Skeletal muscle satellite cell (primary cell): ENCODE data around the gene DCLRE1C.
"Not testable (repeated sequence)": the region's sequence is repeated elsewhere in the genome, so short reads cannot be mapped to it uniquely, and the experiment has no call there.

Source experiments
- H3K27me3 ChIP-seq: 2 replicates; pipeline ENCODE4 v1.7.0; 2013; ENCODE audit warnings: low read length; ENCODE audit not compliant: control insufficient read depth, insufficient read depth
- H3K36me3 ChIP-seq: 2 replicates; pipeline ENCODE4 v1.7.0; 2013; ENCODE audit warnings: mild to moderate bottlenecking, control low read depth, low read length; ENCODE audit not compliant: insufficient read depth
- H3K4me1 ChIP-seq: 2 replicates; pipeline ENCODE4 v1.7.0; 2013; ENCODE audit warnings: low read length; ENCODE audit not compliant: control insufficient read depth, insufficient read depth
- H3K4me2 ChIP-seq: 2 replicates; pipeline ENCODE4 v1.7.0; 2013; ENCODE audit warnings: mild to moderate bottlenecking, low read length
- H3K4me3 ChIP-seq: 2 replicates; pipeline ENCODE4 v1.7.0; 2013; ENCODE audit warnings: low read length
- H3K9ac ChIP-seq: 2 replicates; pipeline ENCODE4 v1.7.0; 2013; ENCODE audit warnings: mild to moderate bottlenecking, low read depth, low read length, moderate library complexity
- H3K9me3 ChIP-seq: replicated peaks from 2 replicates; pipeline ENCODE4 v1.7.0; 2013; ENCODE audit warnings: mild to moderate bottlenecking, control low read depth, low read length

The DCLRE1C gene

GRCh38 chr10:14878266-14879123 is 75.4 kb downstream of the DCLRE1C start, which contains the start of gene SUV39H2:
Gene SUV39H2, plus strand, starts transcription at chr10:14878866. Its CDS starts 23 bp downstream, at chr10:14878889.
- Histone ChIP-seq H3K4me3 (peak within 1 kb of the TSS; percentile 100), H3K4me2 (peak within 1 kb of the TSS; percentile 97), H3K4me1 (peaks cover 22% of the 10 kb centered on the region), H3K36me3 (peaks cover 4% of the 10 kb centered on the region), H3K9ac (peak within 1 kb of the TSS; percentile 99), H3K27me3 (no peaks in the 10 kb centered on the region), H3K9me3 (no peaks in the 10 kb centered on the region)

DNA sequence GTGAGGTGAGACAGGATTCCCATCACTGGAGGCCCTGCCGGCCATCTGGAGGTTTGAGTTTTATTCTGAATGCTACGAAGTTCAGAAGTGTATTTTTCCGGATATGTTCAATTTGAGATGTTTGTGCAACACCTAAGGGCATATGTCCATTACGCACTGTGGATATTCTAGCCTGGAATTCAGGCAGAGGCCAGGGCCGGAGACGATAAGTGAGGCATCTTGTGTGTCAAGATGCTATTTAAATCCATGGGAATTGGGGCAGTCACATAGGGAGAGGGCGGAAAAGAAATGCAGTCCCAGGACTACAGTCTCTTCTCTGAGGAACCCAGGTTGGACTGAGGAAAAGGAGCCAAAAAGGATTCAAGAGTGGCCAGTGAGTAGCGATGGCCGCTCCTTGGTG is 77.1 kb downstream of the DCLRE1C start:
- H3K36me3 ChIP-seq: peaks cover 4% of the 10 kb centered on the region
- no peaks in the 10 kb centered on the region for H3K27me3 ChIP-seq
- H3K9ac ChIP-seq: peak overlapping the region; percentile 99
- no peaks in the 10 kb centered on the region for H3K9me3 ChIP-seq
- peaks cover 32% of the 10 kb centered on the region for H3K4me1 ChIP-seq
- H3K4me3 ChIP-seq: peak overlapping the region; percentile 100
- H3K4me2 ChIP-seq: peak overlapping the region; percentile 97

- Histone ChIP-seq H3K4me2 (no peak overlapping the region), H3K36me3 (peaks cover 4% of the 10 kb centered on the region), H3K9me3 (no peaks in the 10 kb centered on the region), H3K9ac (no peak overlapping the region), H3K27me3 (no peaks in the 10 kb centered on the region), H3K4me3 (no peak overlapping the region), H3K4me1 (peaks cover 32% of the 10 kb centered on the region)
Observed at GRCh38 chr10:14875941-14876340, 78.0 kb downstream of the DCLRE1C start.

DNA sequence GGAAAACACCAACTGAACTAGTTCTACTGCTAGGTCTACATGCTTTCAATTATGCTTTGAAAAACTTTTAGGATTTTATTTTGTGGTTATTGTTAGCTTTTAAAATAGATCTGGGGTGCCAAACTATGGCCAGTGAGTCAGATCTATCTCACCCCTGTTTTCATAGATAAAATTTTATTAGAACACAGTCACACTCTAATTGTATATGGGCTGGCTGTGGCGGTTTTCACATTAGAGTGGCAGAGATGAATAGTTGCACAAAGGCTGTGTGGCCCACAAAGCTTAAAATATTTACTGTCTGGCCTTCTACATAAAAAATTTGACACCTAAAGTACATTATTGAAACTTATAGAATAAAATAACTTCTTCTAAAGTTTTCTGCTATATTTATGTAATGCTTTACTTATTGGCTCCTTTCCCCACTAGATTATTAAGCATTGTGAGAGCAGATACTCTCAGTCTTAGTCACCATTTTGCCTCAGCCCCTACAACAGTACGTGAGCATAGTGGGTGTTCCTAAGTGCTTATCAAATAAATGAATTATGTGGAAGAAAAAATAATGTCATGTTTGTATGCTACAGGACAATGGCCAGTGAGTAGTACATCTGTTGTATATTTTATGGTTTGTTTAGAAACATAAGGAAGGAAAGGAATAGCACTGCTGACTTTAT is 80.7 kb downstream of the DCLRE1C start:
- Histone ChIP-seq H3K4me1 (peaks cover 22% of the 10 kb centered on the region), H3K27me3 (no peaks in the 10 kb centered on the region), H3K4me3 (no peak overlapping the region), H3K36me3 (peaks cover 20% of the 10 kb centered on the region), H3K9me3 (no peaks in the 10 kb centered on the region), H3K4me2 (peak overlapping the region; percentile 42), H3K9ac (no peak overlapping the region)

GRCh38 chr10:14864871-14865270 is 89.0 kb downstream of the DCLRE1C start:
- not testable (repeated sequence) for H3K4me2 ChIP-seq, H3K4me3 ChIP-seq, H3K9me3 ChIP-seq, H3K27me3 ChIP-seq, H3K4me1 ChIP-seq, H3K9ac ChIP-seq
- peaks cover 20% of the 10 kb centered on the region for H3K36me3 ChIP-seq

DNA sequence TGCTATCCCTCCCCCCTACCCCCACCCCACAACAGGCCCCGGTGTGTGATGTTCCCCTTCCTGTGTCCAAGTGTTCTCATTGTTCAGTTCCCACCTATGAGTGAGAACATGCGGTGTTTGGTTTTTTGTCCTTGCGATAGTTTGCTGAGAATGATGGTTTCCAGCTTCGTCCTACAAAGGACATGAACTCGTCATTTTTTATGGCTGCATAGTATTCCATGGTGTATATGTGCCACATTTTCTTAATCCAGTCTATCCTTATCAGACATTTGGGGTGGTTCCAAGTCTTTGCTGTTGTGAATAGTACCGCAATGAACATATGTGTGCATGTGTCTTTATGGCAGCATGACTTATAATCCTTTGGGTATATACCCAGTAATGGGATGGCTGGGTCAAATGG is 89.4 kb downstream of the DCLRE1C start:
- not testable (repeated sequence) for H3K4me1 ChIP-seq, H3K9ac ChIP-seq, H3K4me2 ChIP-seq, H3K9me3 ChIP-seq, H3K27me3 ChIP-seq, H3K4me3 ChIP-seq
- H3K36me3 ChIP-seq: peaks cover 16% of the 10 kb centered on the region

GRCh38 chr10:14860791-14861190 is 93.1 kb downstream of the DCLRE1C start:
- H3K9ac ChIP-seq: no peak overlapping the region
- no peak overlapping the region for H3K4me3 ChIP-seq
- no peaks in the 10 kb centered on the region for H3K27me3 ChIP-seq
- H3K4me2 ChIP-seq: no peak overlapping the region
- peaks cover 8% of the 10 kb centered on the region for H3K36me3 ChIP-seq
- no peaks in the 10 kb centered on the region for H3K9me3 ChIP-seq
- no peaks in the 10 kb centered on the region for H3K4me1 ChIP-seq

- Histone ChIP-seq H3K4me3 (no peak overlapping the region), H3K9me3 (no peaks in the 10 kb centered on the region), H3K9ac (no peak overlapping the region), H3K36me3 (peaks cover 14% of the 10 kb centered on the region), H3K4me2 (no peak overlapping the region), H3K4me1 (no peaks in the 10 kb centered on the region), H3K27me3 (no peaks in the 10 kb centered on the region)
Observed at GRCh38 chr10:14859775-14860174, 94.1 kb downstream of the DCLRE1C start.

- no peaks in the 10 kb centered on the region for H3K27me3 ChIP-seq
- no peaks in the 10 kb centered on the region for H3K4me1 ChIP-seq
- H3K4me3 ChIP-seq: no peak overlapping the region
- H3K9ac ChIP-seq: no peak overlapping the region
- peaks cover 19% of the 10 kb centered on the region for H3K36me3 ChIP-seq
- H3K4me2 ChIP-seq: no peak overlapping the region
- no peaks in the 10 kb centered on the region for H3K9me3 ChIP-seq
Observed at GRCh38 chr10:14859043-14859442, 94.9 kb downstream of the DCLRE1C start.

GRCh38 chr10:14858338-14858960 is 95.4 kb downstream of the DCLRE1C start:
- Histone ChIP-seq H3K36me3 (peaks cover 21% of the 10 kb centered on the region), H3K9ac (no peak overlapping the region)

DNA sequence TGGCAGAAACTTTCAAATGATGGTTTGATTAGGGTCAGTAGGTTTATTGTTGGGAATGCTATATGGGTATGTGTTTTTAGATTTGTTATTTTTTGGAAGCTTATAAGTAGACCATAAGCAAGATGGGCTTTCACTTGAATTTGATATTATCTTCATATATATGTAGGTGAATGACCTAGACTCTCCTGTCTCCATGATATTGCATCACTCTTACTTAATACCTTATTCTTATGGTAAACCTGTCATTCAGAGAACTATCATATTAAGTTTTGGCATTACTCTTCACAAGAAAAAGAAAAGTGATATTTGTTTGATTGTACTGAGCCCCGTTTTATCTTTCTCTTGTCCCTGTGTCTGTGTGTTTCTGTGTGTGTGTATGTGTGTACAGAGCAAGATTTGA is 98.4 kb downstream of the DCLRE1C start:
- no peak overlapping the region for H3K4me2 ChIP-seq

More at GRCh38 chr10:14858338-14858960, 95.4 kb downstream of the DCLRE1C start:
- H3K9me3 ChIP-seq: no peaks in the 10 kb centered on the region
- H3K4me1 ChIP-seq: no peaks in the 10 kb centered on the region
- no peaks in the 10 kb centered on the region for H3K27me3 ChIP-seq
- H3K4me2 ChIP-seq: no peak overlapping the region
- H3K4me3 ChIP-seq: no peak overlapping the region

More for the DNA sequence above, 98.4 kb downstream of the DCLRE1C start:
- H3K9ac ChIP-seq: no peak overlapping the region
- H3K4me3 ChIP-seq: no peak overlapping the region
- H3K4me1 ChIP-seq: no peaks in the 10 kb centered on the region
- H3K9me3 ChIP-seq: no peaks in the 10 kb centered on the region
- H3K36me3 ChIP-seq: peaks cover 21% of the 10 kb centered on the region
- H3K27me3 ChIP-seq: no peaks in the 10 kb centered on the region
